ENCODE results near the gene SRSF7. TPM values are rescaled to one million over a fixed set of nuclear protein-coding genes. Genes with fewer than 3 reads are reported as not detected.
A peak's percentile ranks its signal among the peaks of the same experiment; 100 is the strongest.

Gene SRSF7
- total RNA-seq, 2 experiments from 2014 or later = 194 to 309 TPM

- intact Hi-C loops (cut with DNase I, micrococcal nuclease) = no loop called here
- POLR2A ChIA-PET = interaction anchor here (0.7 to 1.2 kb wide), 3 partner anchors 15 to 139 kb away, joined by 3 to 8 read pairs (median 3); partner anchors contain the start of gene SRSF7
- peak overlapping the region; percentile 72 for H3K27ac Mint-ChIP-seq
- peaks cover 10% of the 10 kb centered on the region for H3K4me1 Mint-ChIP-seq
- no peak overlapping the region for H3K4me3 Mint-ChIP-seq
- DNase-seq (no peak), ATAC-seq (no peak)
- H3K27me3 Mint-ChIP-seq = no peaks in the 10 kb centered on the region
- no peaks in the 10 kb centered on the region for H3K9me3 Mint-ChIP-seq (ENCODE audit: low read depth)
- peaks cover 40% of the 10 kb centered on the region for H3K36me3 Mint-ChIP-seq (ENCODE audit: low read depth)
- CTCF ChIA-PET = interaction anchor here (0.6 to 18.5 kb wide), 7 partner anchors 8 to 474 kb away, joined by 3 to 290 read pairs (median 4); no protein-coding TSS in a partner anchor
Observed at GRCh38 chr2:38733300-38733971, 17.7 kb downstream of the SRSF7 start.

- no peak for ATAC-seq
- ChIA-PET POLR2A (interaction anchor here (1.0 kb wide), 1 partner anchor 9 kb away, joined by 4 read pairs; no protein-coding TSS in a partner anchor), CTCF (interaction anchor here (0.5 to 18.5 kb wide), 5 partner anchors 10 to 168 kb away, joined by 3 to 290 read pairs (median 4); no protein-coding TSS in a partner anchor)
- H3K4me1 Mint-ChIP-seq = peaks cover 3% of the 10 kb centered on the region
- H3K27me3 Mint-ChIP-seq = no peaks in the 10 kb centered on the region
- peaks cover 31% of the 10 kb centered on the region for H3K36me3 Mint-ChIP-seq (ENCODE audit: low read depth)
- no peak overlapping the region for H3K4me3 Mint-ChIP-seq
- no peak for DNase-seq
- H3K27ac Mint-ChIP-seq = no peak overlapping the region
- intact Hi-C loops (cut with DNase I, micrococcal nuclease) = no loop called here
- no peaks in the 10 kb centered on the region for H3K9me3 Mint-ChIP-seq (ENCODE audit: low read depth)
Observed at GRCh38 chr2:38731684-38732221, 19.4 kb downstream of the SRSF7 start.

- H3K4me3 Mint-ChIP-seq = no peak overlapping the region
- H3K9me3 Mint-ChIP-seq (ENCODE audit: low read depth) = no peaks in the 10 kb centered on the region
- no peaks in the 10 kb centered on the region for H3K27me3 Mint-ChIP-seq
- POLR2A ChIA-PET = interaction anchor here (1.0 kb wide), 1 partner anchor 8 kb away, joined by 4 read pairs; no protein-coding TSS in a partner anchor
- ATAC-seq (no peak), DNase-seq (no peak)
- intact Hi-C loops (cut with DNase I, micrococcal nuclease) = no loop called here
- CTCF ChIA-PET = interaction anchor here (0.6 to 18.5 kb wide), 5 partner anchors 8 to 152 kb away, joined by 3 to 290 read pairs (median 4); no protein-coding TSS in a partner anchor
- peaks cover 30% of the 10 kb centered on the region for H3K36me3 Mint-ChIP-seq (ENCODE audit: low read depth)
- peaks cover 3% of the 10 kb centered on the region for H3K4me1 Mint-ChIP-seq
- no peak overlapping the region for H3K27ac Mint-ChIP-seq
Observed at GRCh38 chr2:38731090-38731489, 20.1 kb downstream of the SRSF7 start.

- Mint-ChIP-seq H3K27ac (no peak overlapping the region), H3K4me1 (peaks cover 23% of the 10 kb centered on the region), H3K9me3 (ENCODE audit: low read depth) (no peaks in the 10 kb centered on the region), H3K36me3 (ENCODE audit: low read depth) (peaks cover 27% of the 10 kb centered on the region), H3K27me3 (no peaks in the 10 kb centered on the region), H3K4me3 (no peak overlapping the region)
- ATAC-seq (no peak), DNase-seq (no peak)
- ChIA-PET POLR2A (no interaction called here), CTCF (interaction anchor here (7.4 to 18.5 kb wide), 2 partner anchors 128 to 149 kb away, joined by 132 to 290 read pairs; partner anchors contain the start of gene HNRNPLL)
- intact Hi-C loops (cut with DNase I, micrococcal nuclease) = no loop called here
Observed at GRCh38 chr2:38728694-38729093, 22.5 kb downstream of the SRSF7 start.

- intact Hi-C loops (cut with DNase I, micrococcal nuclease) = no loop called here
- peaks cover 21% of the 10 kb centered on the region for H3K36me3 Mint-ChIP-seq (ENCODE audit: low read depth)
- ATAC-seq = no peak
Observed at GRCh38 chr2:38727661-38728060, 23.5 kb downstream of the SRSF7 start.

GRCh38 chr2:38723173-38723572 lies 28.0 kb downstream of the SRSF7 start:
- H3K36me3 Mint-ChIP-seq (ENCODE audit: low read depth) = peaks cover 31% of the 10 kb centered on the region
- H3K27ac Mint-ChIP-seq = peak overlapping the region; percentile 92
- peak; percentile 51 for DNase-seq
- H3K4me3 Mint-ChIP-seq = peak overlapping the region; percentile 65
- peak; percentile 59 for ATAC-seq
- no peaks in the 10 kb centered on the region for H3K27me3 Mint-ChIP-seq
- peaks cover 67% of the 10 kb centered on the region for H3K4me1 Mint-ChIP-seq
- peaks cover 9% of the 10 kb centered on the region for H3K9me3 Mint-ChIP-seq (ENCODE audit: low read depth)
- ChIA-PET POLR2A (interaction anchor here (1.0 to 2.1 kb wide), 4 partner anchors 8 to 56 kb away, joined by 4 to 12 read pairs (median 4); partner anchors contain the start of gene SRSF7), CTCF (interaction anchor here (0.7 to 18.5 kb wide), 17 partner anchors 9 to 186 kb away, joined by 3 to 290 read pairs (median 4); partner anchors contain the start of genes GALM and HNRNPLL)
- intact Hi-C loops (cut with DNase I, micrococcal nuclease) = loop anchor here (1.0 to 5.0 kb wide), 6 partner anchors 14 to 406 kb away; partner anchors contain the start of gene GALM (in 1 of the 2)

More at GRCh38 chr2:38727661-38728060, 23.5 kb downstream of the SRSF7 start:
- peaks cover 33% of the 10 kb centered on the region for H3K4me1 Mint-ChIP-seq
- H3K27me3 Mint-ChIP-seq = no peaks in the 10 kb centered on the region
- H3K4me3 Mint-ChIP-seq = no peak overlapping the region
- no peaks in the 10 kb centered on the region for H3K9me3 Mint-ChIP-seq (ENCODE audit: low read depth)
- no peak overlapping the region for H3K27ac Mint-ChIP-seq
- ChIA-PET POLR2A (no interaction called here), CTCF (interaction anchor here (0.6 to 18.5 kb wide), 5 partner anchors 97 to 238 kb away, joined by 3 to 290 read pairs (median 7); partner anchors contain the start of gene HNRNPLL)
- DNase-seq = no peak

- peaks cover 34% of the 10 kb centered on the region for H3K36me3 Mint-ChIP-seq (ENCODE audit: low read depth)
- peak; percentile 64 for ATAC-seq
- ChIA-PET POLR2A (interaction anchor here (0.6 to 2.1 kb wide), 6 partner anchors 9 to 71 kb away, joined by 3 to 12 read pairs (median 4); partner anchors contain the start of gene SRSF7), CTCF (interaction anchor here (0.7 to 18.5 kb wide), 15 partner anchors 9 to 185 kb away, joined by 3 to 290 read pairs (median 4); partner anchors contain the start of gene HNRNPLL)
- peaks cover 67% of the 10 kb centered on the region for H3K4me1 Mint-ChIP-seq
- H3K27ac Mint-ChIP-seq = peak overlapping the region; percentile 92
- H3K9me3 Mint-ChIP-seq (ENCODE audit: low read depth) = peaks cover 9% of the 10 kb centered on the region
- H3K4me3 Mint-ChIP-seq = peak overlapping the region; percentile 65
- intact Hi-C loops (cut with DNase I, micrococcal nuclease) = loop anchor here (1.0 to 5.0 kb wide), 7 partner anchors 14 to 405 kb away; partner anchors contain the start of gene GALM (in 1 of the 2)
- H3K27me3 Mint-ChIP-seq = no peaks in the 10 kb centered on the region
- peak; percentile 81 for DNase-seq
Observed at GRCh38 chr2:38722271-38723061, 28.7 kb downstream of the SRSF7 start.

GRCh38 chr2:38720613-38721241 lies 30.4 kb downstream of the SRSF7 start:
- ChIA-PET CTCF (interaction anchor here (0.8 to 18.5 kb wide), 3 partner anchors 68 to 141 kb away, joined by 3 to 290 read pairs (median 8); no protein-coding TSS in a partner anchor), POLR2A (no interaction called here)
- no peak for ATAC-seq
- H3K27me3 Mint-ChIP-seq = no peaks in the 10 kb centered on the region
- H3K9me3 Mint-ChIP-seq (ENCODE audit: low read depth) = peaks cover 9% of the 10 kb centered on the region
- peak overlapping the region; percentile 27 for H3K4me3 Mint-ChIP-seq
- H3K4me1 Mint-ChIP-seq = peaks cover 75% of the 10 kb centered on the region
- intact Hi-C loops (cut with DNase I, micrococcal nuclease) = loop anchor here (5.0 kb wide), 2 partner anchors 38 to 403 kb away; no protein-coding TSS in a partner anchor
- H3K27ac Mint-ChIP-seq = peak overlapping the region; percentile 78
- peaks cover 44% of the 10 kb centered on the region for H3K36me3 Mint-ChIP-seq (ENCODE audit: low read depth)
- DNase-seq = no peak

GRCh38 chr2:38719706-38720105 lies 31.5 kb downstream of the SRSF7 start:
- POLR2A ChIA-PET = no interaction called here
- Mint-ChIP-seq H3K27me3 (no peaks in the 10 kb centered on the region), H3K4me3 (no peak overlapping the region), H3K36me3 (ENCODE audit: low read depth) (peaks cover 49% of the 10 kb centered on the region), H3K9me3 (ENCODE audit: low read depth) (peaks cover 9% of the 10 kb centered on the region), H3K27ac (no peak overlapping the region), H3K4me1 (peaks cover 75% of the 10 kb centered on the region)
- ATAC-seq (no peak), DNase-seq (no peak)
- intact Hi-C loops (cut with DNase I, micrococcal nuclease) = loop anchor here (5.0 kb wide), 2 partner anchors 37 to 402 kb away; no protein-coding TSS in a partner anchor
- CTCF ChIA-PET = interaction anchor here (0.6 to 18.5 kb wide), 3 partner anchors 38 to 140 kb away, joined by 3 to 290 read pairs (median 3); no protein-coding TSS in a partner anchor

GRCh38 chr2:38718601-38719000 lies 32.6 kb downstream of the SRSF7 start:
- ChIA-PET CTCF (interaction anchor here (0.7 to 18.5 kb wide), 4 partner anchors 10 to 139 kb away, joined by 3 to 290 read pairs (median 4); no protein-coding TSS in a partner anchor), POLR2A (no interaction called here)
- intact Hi-C loops (cut with DNase I, micrococcal nuclease) = no loop called here
- Mint-ChIP-seq H3K4me1 (peaks cover 74% of the 10 kb centered on the region), H3K4me3 (no peak overlapping the region), H3K36me3 (ENCODE audit: low read depth) (peaks cover 56% of the 10 kb centered on the region), H3K27me3 (no peaks in the 10 kb centered on the region), H3K9me3 (ENCODE audit: low read depth) (peaks cover 9% of the 10 kb centered on the region), H3K27ac (peak overlapping the region; percentile 27)
- no peak for ATAC-seq
- DNase-seq = no peak
